KMS-11 (cell line): ENCODE measurements around the gene RGS11.
"Not testable (repeated sequence)": the region's sequence is repeated elsewhere in the genome, so short reads cannot be mapped to it uniquely, and the experiment has no call there.

Experiments used
- H2AFZ ChIP-seq: fragments of 200-600 bp; sonication (generic); 2 replicates; pipeline ENCODE4 v1.6.1; 2016; ENCODE audit warnings: antibody characterized with exemption, mixed run types, low read depth
- H3K27ac ChIP-seq: fragments of 200-600 bp; sonication (generic); 2 replicates; pipeline ENCODE4 v1.6.1; 2016; ENCODE audit warnings: mild to moderate bottlenecking, mixed run types
- H3K27me3 ChIP-seq: fragments of 200-600 bp; sonication (generic); 2 replicates; pipeline ENCODE4 v1.6.1; 2017; ENCODE audit warnings: mild to moderate bottlenecking, low read depth, mixed run types, moderate library complexity; ENCODE audit not compliant: insufficient read depth
- H3K36me3 ChIP-seq: fragments of 200-600 bp; sonication (generic); 2 replicates; pipeline ENCODE4 v1.6.1; 2017; ENCODE audit warnings: mild to moderate bottlenecking, mixed run types; ENCODE audit not compliant: insufficient read depth
- H3K4me1 ChIP-seq: fragments of 200-600 bp; sonication (generic); 2 replicates; pipeline ENCODE4 v1.6.1; 2016; ENCODE audit warnings: mild to moderate bottlenecking, low read depth, mixed run types; ENCODE audit not compliant: poor library complexity, severe bottlenecking
- H3K4me2 ChIP-seq: fragments of 200-600 bp; sonication (generic); 2 replicates; pipeline ENCODE4 v1.7.0; 2016; ENCODE audit warnings: mild to moderate bottlenecking, mixed run types
- H3K4me3 ChIP-seq: fragments of 200-600 bp; sonication (generic); IDR thresholded peaks from 2 replicates; pipeline ENCODE4 v1.6.1; 2017; ENCODE audit warnings: low read depth, low read length, mixed read lengths; ENCODE audit not compliant: insufficient read depth
- H3K79me2 ChIP-seq: fragments of 200-600 bp; sonication (generic); 2 replicates; pipeline ENCODE4 v1.6.1; 2016; ENCODE audit warnings: low read depth, mixed run types; ENCODE audit not compliant: insufficient read depth
- H3K9ac ChIP-seq: fragments of 200-600 bp; sonication (generic); 2 replicates; pipeline ENCODE4 v1.6.1; 2016; ENCODE audit warnings: mild to moderate bottlenecking, mixed run types
- H4K20me1 ChIP-seq: fragments of 200-600 bp; sonication (generic); 2 replicates; pipeline ENCODE4 v1.6.1; 2016; ENCODE audit warnings: mild to moderate bottlenecking, mixed run types; ENCODE audit not compliant: insufficient read depth
- CTCF ChIP-seq: fragments of 200-600 bp; sonication (generic); conservative IDR thresholded peaks from 2 replicates; pipeline ENCODE4 v1.6.1; 2017; ENCODE audit warnings: low read depth, mild to moderate bottlenecking, antibody characterized with exemption, low read length, moderate library complexity, mixed read lengths

The RGS11 gene

GRCh38 chr16:268141-269053 lies 7.3 kb downstream of the RGS11 start:
- Histone ChIP-seq H3K4me1 (peaks cover 2% of the 10 kb centered on the region), H3K4me3 (no peak overlapping the region), H4K20me1 (no peaks in the 10 kb centered on the region), H3K27me3 (peaks cover 15% of the 10 kb centered on the region; the same call in 1 of the 2 replicates), H3K9ac (no peak overlapping the region), H3K4me2 (no peak overlapping the region), H3K79me2 (no peaks in the 10 kb centered on the region), H3K36me3 (no peaks in the 10 kb centered on the region), H2AFZ (no peak overlapping the region), H3K27ac (no peak overlapping the region)
- TF ChIP-seq CTCF, result no peak

GRCh38 chr16:267562-267961 lies 8.2 kb downstream of the RGS11 start:
- not testable (repeated sequence) for H3K27ac ChIP-seq, H4K20me1 ChIP-seq, H3K79me2 ChIP-seq, H3K27me3 ChIP-seq, H3K4me1 ChIP-seq, H3K4me3 ChIP-seq, H3K4me2 ChIP-seq, H3K36me3 ChIP-seq, H2AFZ ChIP-seq, H3K9ac ChIP-seq

- Histone ChIP-seq H3K79me2 (no peaks in the 10 kb centered on the region), H3K4me2 (no peak overlapping the region), H3K9ac (no peak overlapping the region), H3K27ac (no peak overlapping the region), H4K20me1 (no peaks in the 10 kb centered on the region), H3K27me3 (peaks cover 3% of the 10 kb centered on the region; the same call in 1 of the 2 replicates), H2AFZ (no peak overlapping the region), H3K4me3 (no peak overlapping the region), H3K36me3 (no peaks in the 10 kb centered on the region), H3K4me1 (no peaks in the 10 kb centered on the region)
- no peak for TF ChIP-seq CTCF
Measured at GRCh38 chr16:266258-267164, 9.2 kb downstream of the RGS11 start.

DNA sequence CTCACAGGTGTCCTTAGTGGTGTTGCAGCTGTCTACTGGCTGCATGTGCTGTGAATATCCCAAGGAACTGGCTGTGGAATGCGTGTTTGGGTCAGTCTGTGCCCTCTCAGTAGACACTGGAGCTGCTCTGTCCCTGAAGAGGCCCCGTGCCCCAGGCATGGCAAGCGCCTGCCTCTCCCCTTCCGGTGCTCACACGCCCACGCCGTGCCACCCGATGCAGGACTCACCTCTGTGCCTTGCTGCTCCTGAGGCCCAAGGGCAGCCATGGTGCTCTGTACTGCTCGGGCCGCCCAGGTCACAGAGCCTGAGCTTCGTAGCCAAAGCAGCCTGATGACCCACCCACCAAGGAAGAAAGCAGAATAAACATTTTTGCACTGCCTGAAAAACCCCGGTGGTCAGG lies 10.0 kb downstream of the RGS11 start:
- H3K27me3 ChIP-seq, result peaks cover 2% of the 10 kb centered on the region; the same call in 1 of the 2 replicates
- H3K9ac ChIP-seq, result no peak overlapping the region
- no peak overlapping the region for H3K4me3 ChIP-seq
- no peak for TF ChIP-seq CTCF
- H3K27ac ChIP-seq, result no peak overlapping the region
- H3K79me2 ChIP-seq, result no peaks in the 10 kb centered on the region
- no peaks in the 10 kb centered on the region for H3K36me3 ChIP-seq
- no peak overlapping the region for H2AFZ ChIP-seq
- H3K4me2 ChIP-seq, result no peak overlapping the region
- no peaks in the 10 kb centered on the region for H4K20me1 ChIP-seq
- no peaks in the 10 kb centered on the region for H3K4me1 ChIP-seq
